MM.1S (cell line): Measurements from ENCODE around the gene PSEN2.

Experiments
- DNase-seq: peaks from one replicate; pipeline ENCODE4 v3.0.0-alpha.2; 2015
- H2AFZ ChIP-seq: fragments of 300-600 bp; sonication (generic); 2 replicates; pipeline ENCODE4 v1.6.0; 2016; ENCODE audit warnings: antibody characterized with exemption, low read length
- H3F3A ChIP-seq: fragments of 300-600 bp; sonication (generic); 2 replicates; pipeline ENCODE4 v1.6.1; 2016; ENCODE audit warnings: mild to moderate bottlenecking, antibody characterized with exemption, low read length, moderate library complexity, mixed read lengths; ENCODE audit not compliant: insufficient read depth
- H3K27ac ChIP-seq: fragments of 300-600 bp; sonication (generic); 2 replicates; pipeline ENCODE4 v1.5.1; 2016; ENCODE audit warnings: mild to moderate bottlenecking, low read length
- H3K27me3 ChIP-seq: fragments of 300-600 bp; sonication (generic); replicated peaks from 2 replicates; pipeline ENCODE4 v1.6.0; 2016; ENCODE audit warnings: low read length; ENCODE audit not compliant: insufficient read depth
- H3K36me3 ChIP-seq: fragments of 300-600 bp; sonication (generic); replicated peaks from 2 replicates; pipeline ENCODE4 v1.6.1; 2016; ENCODE audit warnings: mild to moderate bottlenecking, low read length, mixed read lengths; ENCODE audit not compliant: insufficient read depth
- H3K4me1 ChIP-seq: fragments of 300-600 bp; sonication (generic); 2 replicates; pipeline ENCODE4 v1.6.1; 2016; ENCODE audit warnings: low read length, mixed read lengths
- H3K4me2 ChIP-seq: fragments of 300-600 bp; sonication (generic); 2 replicates; pipeline ENCODE4 v1.6.0; 2016; ENCODE audit warnings: low read depth, low read length
- H3K4me3 ChIP-seq: fragments of 300-600 bp; sonication (generic); 2 replicates; pipeline ENCODE4 v1.5.1; 2016; ENCODE audit warnings: low read length, mixed read lengths
- H3K79me2 ChIP-seq: fragments of 300-600 bp; sonication (generic); 2 replicates; pipeline ENCODE4 v1.6.1; 2016; ENCODE audit warnings: mixed run types, low read length, mixed read lengths
- H3K9ac ChIP-seq: fragments of 300-600 bp; sonication (generic); 2 replicates; pipeline ENCODE4 v1.6.1; 2016; ENCODE audit warnings: low read length, mixed read lengths
- H3K9me2 ChIP-seq: fragments of 300-600 bp; sonication (generic); replicated peaks from 2 replicates; pipeline ENCODE4 v1.6.1; 2016; ENCODE audit warnings: mild to moderate bottlenecking, low read length, mixed read lengths; ENCODE audit not compliant: insufficient read depth
- H3K9me3 ChIP-seq: fragments of 300-600 bp; sonication (generic); replicated peaks from 2 replicates; pipeline ENCODE4 v1.6.1; 2016; ENCODE audit warnings: mild to moderate bottlenecking, low read length, mixed read lengths; ENCODE audit not compliant: insufficient read depth
- H4K20me1 ChIP-seq: fragments of 300-600 bp; sonication (generic); 2 replicates; pipeline ENCODE4 v1.6.1; 2016; ENCODE audit warnings: mild to moderate bottlenecking, low read length, moderate library complexity, mixed read lengths; ENCODE audit not compliant: insufficient read depth
- CTCF ChIP-seq: fragments of 300-600 bp; sonication (generic); IDR thresholded peaks from 2 replicates; pipeline ENCODE4 v1.5.1; 2016; ENCODE audit warnings: antibody characterized with exemption, low read length, mixed read lengths
- EZH2 ChIP-seq: fragments of 300-600 bp; sonication (generic); optimal IDR thresholded peaks from 2 replicates; pipeline ENCODE3; 2017; ENCODE audit warnings: low read depth, mild to moderate bottlenecking, antibody characterized with exemption, low read length, mixed read lengths
- EZH2phosphoT487 ChIP-seq: fragments of 300-600 bp; sonication (generic); IDR thresholded peaks from 2 replicates; pipeline ENCODE4 v1.6.1; 2018; ENCODE audit warnings: antibody characterized with exemption, low read length

The PSEN2 gene

GRCh38 chr1:226862890-226863289 lies 7.5 kb upstream of the PSEN2 start:
- TF ChIP-seq CTCF (no peak), EZH2phosphoT487 (no peak), EZH2 (no peak)
- Histone ChIP-seq H3K4me2 (no peak overlapping the region), H3K36me3 (no peaks in the 10 kb centered on the region), H3K79me2 (no peaks in the 10 kb centered on the region), H3K9me3 (no peaks in the 10 kb centered on the region), H3K27ac (no peak overlapping the region), H3K4me1 (0 out of 2 replicates have a peak, but pooled peaks cover 8% of the 10 kb centered on the region), H2AFZ (no peak overlapping the region), H3F3A (no peaks in the 10 kb centered on the region), H3K9ac (no peak overlapping the region), H3K9me2 (no peaks in the 10 kb centered on the region), H4K20me1 (no peaks in the 10 kb centered on the region), H3K27me3 (no peaks in the 10 kb centered on the region), H3K4me3 (no peak overlapping the region)
- no peak for DNase-seq

GRCh38 chr1:226863446-226863845 lies 7.0 kb upstream of the PSEN2 start:
- Histone ChIP-seq H3K4me3 (no peak overlapping the region), H3K9ac (no peak overlapping the region), H3K36me3 (no peaks in the 10 kb centered on the region), H3K9me3 (no peaks in the 10 kb centered on the region), H2AFZ (no peak overlapping the region), H4K20me1 (no peaks in the 10 kb centered on the region), H3K4me2 (no peak overlapping the region), H3K27me3 (no peaks in the 10 kb centered on the region), H3F3A (no peaks in the 10 kb centered on the region), H3K79me2 (no peaks in the 10 kb centered on the region), H3K9me2 (no peaks in the 10 kb centered on the region), H3K4me1 (0 out of 2 replicates have a peak, but pooled peaks cover 8% of the 10 kb centered on the region), H3K27ac (no peak overlapping the region)
- TF ChIP-seq EZH2 (no peak), EZH2phosphoT487 (no peak), CTCF (no peak)
- no peak for DNase-seq

GRCh38 chr1:226864311-226864710 lies 6.1 kb upstream of the PSEN2 start:
- Histone ChIP-seq H3K9me3 (no peaks in the 10 kb centered on the region), H3K9ac (no peak overlapping the region), H2AFZ (no peak overlapping the region), H3K9me2 (no peaks in the 10 kb centered on the region), H3K4me1 (0 out of 2 replicates have a peak, but pooled peaks cover 8% of the 10 kb centered on the region), H4K20me1 (no peaks in the 10 kb centered on the region), H3K79me2 (no peaks in the 10 kb centered on the region), H3K4me3 (no peak overlapping the region), H3K36me3 (no peaks in the 10 kb centered on the region), H3K4me2 (no peak overlapping the region), H3K27me3 (no peaks in the 10 kb centered on the region), H3F3A (no peaks in the 10 kb centered on the region), H3K27ac (no peak overlapping the region)
- no peak for TF ChIP-seq CTCF
- DNase-seq = no peak
